Spleen (tissue), 7 donors: ENCODE data around the gene APAF1.

Source experiments
- CTCF ChIP-seq, 11 experiments: fragments of 200-600 bp in 7 of 11; fragments of 450-650 bp in 4 of 11; sonication (generic) in 4 of 11; IDR thresholded peaks in 8 of 11; conservative IDR thresholded peaks in 3 of 11; 1 replicate in 7 of 11; 2 replicates in 4 of 11; pipeline versions ENCODE4 v1.4.0 to v1.8.0; 2016 to 2021; ENCODE audit warnings: antibody characterized with exemption in 11 of 11, inconsistent platforms in 4 of 11, mild to moderate bottlenecking in 1 of 11
- POLR2A ChIP-seq, 3 donors: fragments of 450-650 bp; IDR thresholded peaks; one replicate each; pipeline ENCODE4 v1.5.1; 2017; ENCODE audit warnings: antibody characterized with exemption in 3 of 3, mild to moderate bottlenecking in 1 of 3
- POLR2AphosphoS5 ChIP-seq, 3 donors: sonication (generic); formaldehyde crosslinking; IDR thresholded peaks; one replicate each; pipeline ENCODE4 v1.5.1; 2017; ENCODE audit warnings: antibody characterized with exemption in 3 of 3
- donor health status: DM: no; HTN: no; CAD: no; lungs with moderate emphysema.
- donor health status: DM: no; HTN: no; CAD: no.
- donor health status: DM: no; HTN: no; CAD: no.

- TF ChIP-seq CTCF (IDR thresholded peaks at IDR 0.05 in 8 of 11, conservative IDR thresholded peaks at IDR 0.05 in 3 of 11) (peak in 6 of 11 experiments; percentile 10 to 53 (median 38)), POLR2A (IDR thresholded peaks at IDR 0.05) (no peak), POLR2AphosphoS5 (IDR thresholded peaks at IDR 0.05) (no peak)
Measured at GRCh38 chr12:98743362-98743953, 98.4 kb downstream of the APAF1 start.
